HepG2 (cell line): ENCODE measurements around the gene RALY. TPM values are rescaled to one million over a fixed set of nuclear protein-coding genes. Genes with fewer than 3 reads are reported as not detected.

Experiments
- ARNTL ChIP-seq: sonication (generic); formaldehyde crosslinking; IDR thresholded peaks from 2 replicates; pipeline ENCODE4 v1.4.0; 2020; ENCODE audit warnings: mild to moderate bottlenecking, missing genetic modification reagents
- ASH2L ChIP-seq: fragments of 300-600, 200-600 bp; sonication (generic); IDR thresholded peaks from 2 replicates; pipeline ENCODE4 v1.7.0; 2017; ENCODE audit warnings: low read depth, mild to moderate bottlenecking, moderate library complexity, mixed read lengths, low read length; ENCODE audit not compliant: insufficient read length
- CHD2 ChIP-seq: IDR thresholded peaks from 2 replicates; pipeline ENCODE4 v1.6.1; 2011; ENCODE audit warnings: low read depth, low read length, improper control_type of control experiment
- FLYWCH1 ChIP-seq: sonication (generic); formaldehyde crosslinking; IDR thresholded peaks from 2 replicates; pipeline ENCODE4 v1.8.1; 2023; ENCODE audit warnings: mild to moderate bottlenecking, missing genetic modification reagents
- HDAC6 ChIP-seq: fragments of 200-600 bp; sonication (generic); IDR thresholded peaks from 2 replicates; pipeline ENCODE4 v1.7.0; 2017; ENCODE audit warnings: mild to moderate bottlenecking, antibody characterized with exemption, low read length, low read depth
- KDM5B ChIP-seq: sonication (generic); formaldehyde crosslinking; IDR thresholded peaks from 2 replicates; pipeline ENCODE4 v1.4.0; 2020; ENCODE audit warnings: missing genetic modification reagents, mild to moderate bottlenecking, borderline replicate concordance
- MYC ChIP-seq: sonication (generic); formaldehyde crosslinking; IDR thresholded peaks from 2 replicates; pipeline ENCODE4 v1.9.0; 2021; ENCODE audit warnings: missing genetic modification reagents, borderline replicate concordance
- NFATC3 ChIP-seq: sonication (generic); formaldehyde crosslinking; IDR thresholded peaks from 2 replicates; pipeline ENCODE4 v1.5.1; 2020; ENCODE audit warnings: mild to moderate bottlenecking, missing genetic modification reagents
- PCBP1 ChIP-seq: fragments of 200-400 bp; formaldehyde crosslinking; IDR thresholded peaks from 2 replicates; pipeline ENCODE4 v1.6.1; 2017; ENCODE audit warnings: mild to moderate bottlenecking, low read depth, low read length, borderline replicate concordance
- REL ChIP-seq: sonication (generic); formaldehyde crosslinking; conservative IDR thresholded peaks from 2 replicates; pipeline ENCODE4 v1.8.0; 2022; ENCODE audit warnings: mild to moderate bottlenecking, missing genetic modification reagents, moderate library complexity
- SKI ChIP-seq: fragments of 450-650 bp; IDR thresholded peaks from one replicate; pipeline ENCODE4 v1.6.1; 2018; ENCODE audit warnings: mild to moderate bottlenecking; ENCODE audit not compliant: partially characterized antibody
- SRY ChIP-seq: sonication (generic); formaldehyde crosslinking; IDR thresholded peaks from 2 replicates; pipeline ENCODE4 v1.8.0; 2022; ENCODE audit warnings: mild to moderate bottlenecking, missing genetic modification reagents
- TCF12 ChIP-seq, 2 experiments: fragments of 450-650 bp in 1 of 2; sonication (generic) in 1 of 2; formaldehyde crosslinking in 1 of 2; IDR thresholded peaks; 2 replicates each; pipeline versions ENCODE4 v1.6.1 to v1.8.0; 2017 to 2022; ENCODE audit warnings: antibody characterized with exemption in 1 of 2, mild to moderate bottlenecking in 1 of 2, missing genetic modification reagents in 1 of 2, moderate library complexity in 1 of 2
- XRCC5 ChIP-seq: fragments of 200-400 bp; formaldehyde crosslinking; optimal IDR thresholded peaks from 2 replicates; pipeline ENCODE3; 2017; ENCODE audit warnings: mild to moderate bottlenecking, low read length
- ZFP36L1 ChIP-seq: sonication (generic); formaldehyde crosslinking; IDR thresholded peaks from 2 replicates; pipeline ENCODE4 v1.8.0; 2022; ENCODE audit warnings: mild to moderate bottlenecking, missing genetic modification reagents, moderate library complexity
- ZFP62 ChIP-seq: sonication (generic); formaldehyde crosslinking; IDR thresholded peaks from 2 replicates; pipeline ENCODE4 v1.4.0; 2020; ENCODE audit warnings: missing genetic modification reagents
- ZFX ChIP-seq: sonication (generic); formaldehyde crosslinking; IDR thresholded peaks from 2 replicates; pipeline ENCODE4 v1.4.0; 2020; ENCODE audit warnings: mild to moderate bottlenecking, low read depth, missing genetic modification reagents, moderate library complexity
- ZNF136 ChIP-seq: sonication (generic); formaldehyde crosslinking; IDR thresholded peaks from 2 replicates; pipeline ENCODE4 v1.8.1; 2022; ENCODE audit warnings: low read depth, mild to moderate bottlenecking, moderate library complexity, missing genetic modification reagents
- ZNF160 ChIP-seq: sonication (generic); formaldehyde crosslinking; IDR thresholded peaks from 2 replicates; pipeline ENCODE4 v1.8.0; 2022; ENCODE audit warnings: mild to moderate bottlenecking, inconsistent platforms, missing genetic modification reagents
- ZNF207 ChIP-seq: fragments of 450-650 bp; IDR thresholded peaks from 2 replicates; pipeline ENCODE4 v1.6.1; 2016; ENCODE audit warnings: antibody characterized with exemption, borderline replicate concordance
- ZNF251 ChIP-seq: sonication (generic); formaldehyde crosslinking; IDR thresholded peaks from 2 replicates; pipeline ENCODE4 v1.9.0; 2021; ENCODE audit warnings: mild to moderate bottlenecking, missing genetic modification reagents
- ZNF264 ChIP-seq: sonication (generic); formaldehyde crosslinking; IDR thresholded peaks from 2 replicates; pipeline ENCODE4 v1.4.0; 2020; ENCODE audit warnings: missing genetic modification reagents
- ZNF33B ChIP-seq: sonication (generic); formaldehyde crosslinking; IDR thresholded peaks from 2 replicates; pipeline ENCODE4 v1.5.1; 2020; ENCODE audit warnings: mild to moderate bottlenecking, missing genetic modification reagents
- ZNF572 ChIP-seq: sonication (generic); formaldehyde crosslinking; IDR thresholded peaks from 2 replicates; pipeline ENCODE4 v1.5.1; 2020; ENCODE audit warnings: mild to moderate bottlenecking, missing genetic modification reagents
- ZNF891 ChIP-seq: sonication (generic); formaldehyde crosslinking; IDR thresholded peaks from 2 replicates; pipeline ENCODE4 v1.5.0; 2020; ENCODE audit warnings: mild to moderate bottlenecking, missing genetic modification reagents
- polyA plus RNA-seq, 8 experiments: library from polyadenylated mRNA; depleted of rRNA in 3 of 8; stranded (reverse) in 7 of 8; unstranded in 1 of 8; fragments of >200 nt; fragmentation: Illumina TruSeq in 4 of 8; extraction: Trizol in 4 of 8; gene quantifications; 2 replicates each; pipeline versions ENCODE4 v1.2.1 to v1.2.3, GENCODE V29; 2011 to 2016; ENCODE audit warnings: low read depth in 4 of 8, missing spikeins in 1 of 8, mixed read lengths in 1 of 8; ENCODE audit not compliant: insufficient read depth in 1 of 8
- total RNA-seq, 5 experiments: library from RNA; depleted of rRNA; stranded (reverse); fragments of >200 nt; fragmentation: Illumina TruSeq; extraction: Trizol; gene quantifications; 2 replicates each; pipeline ENCODE4 v1.2.3, GENCODE V29; 2016; ENCODE audit warnings: low read depth in 1 of 5
- TF ChIP-seq, protein P1 (sequence below): sonication (generic); formaldehyde crosslinking; IDR thresholded peaks from 2 replicates; pipeline ENCODE4 v1.5.0; 2020; ENCODE audit warnings: missing genetic modification reagents
- TF ChIP-seq, protein P2 (sequence below): fragments of 450-650 bp; IDR thresholded peaks from 2 replicates; pipeline ENCODE4 v1.6.1; 2017
- TF ChIP-seq, protein P3 (sequence below): sonication (generic); formaldehyde crosslinking; IDR thresholded peaks from 2 replicates; pipeline ENCODE4 v1.5.0; 2020; ENCODE audit warnings: mild to moderate bottlenecking, missing genetic modification reagents, moderate library complexity

RALY gene
- total and polyA plus RNA-seq, 2 of the 13 experiments (the other 11 are each of a cell fraction or from before 2014, with no cell fraction given): 178 to 186 TPM

DNA sequence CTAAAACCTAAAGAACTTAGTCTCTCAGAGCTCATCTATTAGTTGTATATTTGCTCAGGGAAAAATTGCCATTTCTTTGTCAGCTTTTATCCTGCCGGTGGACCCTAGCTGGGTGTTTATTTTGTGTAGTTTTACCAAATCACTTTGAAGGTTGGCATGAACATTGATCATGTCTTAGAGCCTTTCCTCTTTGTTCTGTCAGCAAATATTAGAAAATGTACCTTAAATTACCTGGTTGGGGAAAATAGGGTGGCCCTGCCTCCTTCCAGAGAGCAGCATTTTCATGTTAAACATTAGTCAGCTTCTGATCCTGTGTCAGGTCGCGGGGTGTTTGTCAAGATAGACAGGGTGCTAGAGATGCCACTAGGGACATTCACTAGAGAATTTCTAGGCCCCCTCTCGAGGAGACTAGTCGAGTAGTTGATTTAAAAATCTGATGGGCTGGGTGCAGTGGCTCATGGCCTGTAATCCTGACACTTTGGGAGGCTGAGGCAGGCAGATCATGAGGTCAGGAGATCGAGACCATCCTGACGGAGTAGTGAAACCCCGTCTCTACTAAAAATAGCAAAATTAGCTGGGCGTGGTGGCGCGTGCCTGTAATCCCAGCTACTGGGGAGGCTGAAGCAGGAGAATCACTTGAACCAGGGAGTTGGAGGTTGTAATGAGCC, 11.2 kb downstream of the RALY start (continued):
- TF ChIP-seq HDAC6: no peak
- 0 out of 2 replicates have a peak, but pooled peaks have one; percentile 40 for TF ChIP-seq KDM5B (CRISPR knock-in tag)
- TF ChIP-seq ZNF891 (CRISPR knock-in tag): 0 out of 2 replicates have a peak, but pooled peaks have one; percentile 57
- no peak for TF ChIP-seq MYC
- TF ChIP-seq ARNTL: peak; percentile 78; the same call in 1 of the 2 replicates
- TF ChIP-seq ZNF207: no peak
- TF ChIP-seq, protein P1, sequence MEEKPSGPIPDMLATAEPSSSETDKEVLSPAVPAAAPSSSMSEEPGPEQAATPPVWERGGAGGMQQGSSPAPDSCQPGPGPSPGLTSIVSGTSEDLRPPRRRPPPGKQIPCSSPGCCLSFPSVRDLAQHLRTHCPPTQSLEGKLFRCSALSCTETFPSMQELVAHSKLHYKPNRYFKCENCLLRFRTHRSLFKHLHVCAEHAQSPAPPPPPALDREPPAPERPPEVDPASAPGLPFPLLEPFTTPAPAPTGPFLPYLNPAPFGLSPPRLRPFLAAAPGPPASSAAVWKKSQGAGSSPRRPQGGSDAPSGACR (CRISPR knock-in tag): no peak
- no peak for TF ChIP-seq ZNF572 (CRISPR knock-in tag)
- TF ChIP-seq ZFP36L1 (CRISPR knock-in tag): peak; percentile 51; the same call in 1 of the 2 replicates
- TF ChIP-seq FLYWCH1 (CRISPR knock-in tag): no peak
- TF ChIP-seq ZFX (CRISPR knock-in tag): peak; percentile 73
- TF ChIP-seq, protein P2, sequence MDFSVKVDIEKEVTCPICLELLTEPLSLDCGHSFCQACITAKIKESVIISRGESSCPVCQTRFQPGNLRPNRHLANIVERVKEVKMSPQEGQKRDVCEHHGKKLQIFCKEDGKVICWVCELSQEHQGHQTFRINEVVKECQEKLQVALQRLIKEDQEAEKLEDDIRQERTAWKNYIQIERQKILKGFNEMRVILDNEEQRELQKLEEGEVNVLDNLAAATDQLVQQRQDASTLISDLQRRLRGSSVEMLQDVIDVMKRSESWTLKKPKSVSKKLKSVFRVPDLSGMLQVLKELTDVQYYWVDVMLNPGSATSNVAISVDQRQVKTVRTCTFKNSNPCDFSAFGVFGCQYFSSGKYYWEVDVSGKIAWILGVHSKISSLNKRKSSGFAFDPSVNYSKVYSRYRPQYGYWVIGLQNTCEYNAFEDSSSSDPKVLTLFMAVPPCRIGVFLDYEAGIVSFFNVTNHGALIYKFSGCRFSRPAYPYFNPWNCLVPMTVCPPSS: no peak
- no peak for TF ChIP-seq REL (CRISPR knock-in tag)
- no peak for TF ChIP-seq XRCC5
- 0 out of 2 replicates have a peak, but pooled peaks have one; percentile 35 for TF ChIP-seq SRY
- TF ChIP-seq TCF12 (IDR thresholded peaks at IDR 0.05): no peak
- peak; percentile 92 for TF ChIP-seq TCF12 (CRISPR knock-in tag; IDR thresholded peaks at IDR 0.05)
- TF ChIP-seq ASH2L: peak; percentile 87
- TF ChIP-seq CHD2: no peak
- no peak for TF ChIP-seq ZFP62
- TF ChIP-seq, protein P3, sequence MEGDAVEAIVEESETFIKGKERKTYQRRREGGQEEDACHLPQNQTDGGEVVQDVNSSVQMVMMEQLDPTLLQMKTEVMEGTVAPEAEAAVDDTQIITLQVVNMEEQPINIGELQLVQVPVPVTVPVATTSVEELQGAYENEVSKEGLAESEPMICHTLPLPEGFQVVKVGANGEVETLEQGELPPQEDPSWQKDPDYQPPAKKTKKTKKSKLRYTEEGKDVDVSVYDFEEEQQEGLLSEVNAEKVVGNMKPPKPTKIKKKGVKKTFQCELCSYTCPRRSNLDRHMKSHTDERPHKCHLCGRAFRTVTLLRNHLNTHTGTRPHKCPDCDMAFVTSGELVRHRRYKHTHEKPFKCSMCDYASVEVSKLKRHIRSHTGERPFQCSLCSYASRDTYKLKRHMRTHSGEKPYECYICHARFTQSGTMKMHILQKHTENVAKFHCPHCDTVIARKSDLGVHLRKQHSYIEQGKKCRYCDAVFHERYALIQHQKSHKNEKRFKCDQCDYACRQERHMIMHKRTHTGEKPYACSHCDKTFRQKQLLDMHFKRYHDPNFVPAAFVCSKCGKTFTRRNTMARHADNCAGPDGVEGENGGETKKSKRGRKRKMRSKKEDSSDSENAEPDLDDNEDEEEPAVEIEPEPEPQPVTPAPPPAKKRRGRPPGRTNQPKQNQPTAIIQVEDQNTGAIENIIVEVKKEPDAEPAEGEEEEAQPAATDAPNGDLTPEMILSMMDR: peak; percentile 45; the same call in 1 of the 2 replicates
- no peak for TF ChIP-seq PCBP1
- 0 out of 2 replicates have a peak, but pooled peaks have one; percentile 74 for TF ChIP-seq ZNF136 (CRISPR knock-in tag)
- no peak for TF ChIP-seq ZNF251
- peak; percentile 27 for TF ChIP-seq SKI
- TF ChIP-seq ZNF33B (CRISPR knock-in tag): 0 out of 2 replicates have a peak, but pooled peaks have one; percentile 19
- TF ChIP-seq ZNF160: 0 out of 2 replicates have a peak, but pooled peaks have one; percentile 67
- TF ChIP-seq ZNF264 (CRISPR knock-in tag): peak; percentile 85
- no peak for TF ChIP-seq NFATC3
